Measurements from ENCODE around the gene SAMD4B.

Gene SAMD4B

DNA sequence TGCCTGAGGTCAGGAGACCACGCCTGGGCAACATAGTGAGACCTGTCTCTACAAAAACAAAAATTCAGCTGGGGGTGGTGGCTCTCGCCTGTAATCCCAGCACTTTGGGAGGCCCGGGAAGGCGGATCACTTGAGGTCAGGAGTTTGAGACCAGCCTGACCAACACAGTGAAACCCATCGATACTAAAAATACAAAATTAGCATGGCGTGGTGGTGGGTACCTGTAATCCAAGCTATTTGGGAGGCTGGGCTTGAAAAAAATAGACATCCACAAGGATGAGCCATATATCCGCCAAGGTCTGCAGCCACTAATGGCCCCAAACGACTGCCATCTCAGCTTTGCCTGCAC, 90.4 kb downstream of the SAMD4B start:
- Histone ChIP-seq H3K79me2 (peaks cover 22% of the 10 kb centered on the region), H3K9ac (no peak overlapping the region), H3K36me3 (ENCODE audit: control insufficient read depth, insufficient read depth, low read length) (no peaks in the 10 kb centered on the region), H3K27me3 (ENCODE audit: control insufficient read depth, insufficient read depth, low read length) (no peaks in the 10 kb centered on the region), H3K4me3 (ENCODE audit: low read depth, low read length) (no peak overlapping the region), H3K4me1 (peaks cover 8% of the 10 kb centered on the region), H3K4me2 (ENCODE audit: low read length) (no peak overlapping the region), H3K9me3 (ENCODE audit: control insufficient read depth, low read length) (no peaks in the 10 kb centered on the region), H3K27ac (no peak overlapping the region), H2AFZ (no peak overlapping the region)
- TF ChIP-seq, protein P1, sequence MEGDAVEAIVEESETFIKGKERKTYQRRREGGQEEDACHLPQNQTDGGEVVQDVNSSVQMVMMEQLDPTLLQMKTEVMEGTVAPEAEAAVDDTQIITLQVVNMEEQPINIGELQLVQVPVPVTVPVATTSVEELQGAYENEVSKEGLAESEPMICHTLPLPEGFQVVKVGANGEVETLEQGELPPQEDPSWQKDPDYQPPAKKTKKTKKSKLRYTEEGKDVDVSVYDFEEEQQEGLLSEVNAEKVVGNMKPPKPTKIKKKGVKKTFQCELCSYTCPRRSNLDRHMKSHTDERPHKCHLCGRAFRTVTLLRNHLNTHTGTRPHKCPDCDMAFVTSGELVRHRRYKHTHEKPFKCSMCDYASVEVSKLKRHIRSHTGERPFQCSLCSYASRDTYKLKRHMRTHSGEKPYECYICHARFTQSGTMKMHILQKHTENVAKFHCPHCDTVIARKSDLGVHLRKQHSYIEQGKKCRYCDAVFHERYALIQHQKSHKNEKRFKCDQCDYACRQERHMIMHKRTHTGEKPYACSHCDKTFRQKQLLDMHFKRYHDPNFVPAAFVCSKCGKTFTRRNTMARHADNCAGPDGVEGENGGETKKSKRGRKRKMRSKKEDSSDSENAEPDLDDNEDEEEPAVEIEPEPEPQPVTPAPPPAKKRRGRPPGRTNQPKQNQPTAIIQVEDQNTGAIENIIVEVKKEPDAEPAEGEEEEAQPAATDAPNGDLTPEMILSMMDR (IDR thresholded peaks at IDR 0.05), result no peak

DNA sequence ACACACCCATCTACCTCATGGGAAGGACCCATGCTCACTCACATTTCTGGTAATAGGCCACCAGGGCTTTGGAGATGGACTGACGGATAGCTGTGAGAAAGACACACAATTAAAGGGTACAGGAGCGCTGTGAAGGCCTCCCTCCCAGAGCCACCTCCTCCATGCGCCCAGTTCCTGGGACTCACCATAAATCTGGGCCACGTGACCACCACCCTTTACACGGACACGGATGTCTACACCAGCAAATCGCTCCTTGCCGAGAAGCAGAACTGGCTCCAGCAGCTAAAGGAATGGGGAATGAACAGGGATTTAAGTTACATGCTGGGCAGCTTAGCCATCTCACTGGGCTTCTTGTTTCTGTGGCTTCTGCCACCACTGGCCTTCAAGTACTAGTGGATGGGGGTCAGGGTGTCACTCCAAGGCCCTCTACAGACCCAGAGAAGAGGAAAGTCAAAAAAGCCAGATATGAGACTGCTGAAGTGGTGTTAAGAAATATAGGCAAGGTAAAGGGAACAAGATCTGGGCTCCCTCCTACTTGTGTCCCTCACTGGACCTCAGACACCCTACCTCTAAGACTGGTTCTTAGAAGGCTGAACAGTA, 91.4 kb downstream of the SAMD4B start:
- TF ChIP-seq, protein P1 (IDR thresholded peaks at IDR 0.05), result no peak
- no peak overlapping the region for H3K27ac ChIP-seq
- H3K4me3 ChIP-seq (ENCODE audit: low read depth, low read length), result no peak overlapping the region
- H3K36me3 ChIP-seq (ENCODE audit: control insufficient read depth, insufficient read depth, low read length), result no peaks in the 10 kb centered on the region
- peaks cover 22% of the 10 kb centered on the region for H3K79me2 ChIP-seq
- peaks cover 8% of the 10 kb centered on the region for H3K4me1 ChIP-seq
- no peaks in the 10 kb centered on the region for H3K27me3 ChIP-seq (ENCODE audit: control insufficient read depth, insufficient read depth, low read length)
- H3K4me2 ChIP-seq (ENCODE audit: low read length), result no peak overlapping the region
- no peak overlapping the region for H2AFZ ChIP-seq
- no peaks in the 10 kb centered on the region for H3K9me3 ChIP-seq (ENCODE audit: control insufficient read depth, low read length)
- H3K9ac ChIP-seq, result no peak overlapping the region

DNA sequence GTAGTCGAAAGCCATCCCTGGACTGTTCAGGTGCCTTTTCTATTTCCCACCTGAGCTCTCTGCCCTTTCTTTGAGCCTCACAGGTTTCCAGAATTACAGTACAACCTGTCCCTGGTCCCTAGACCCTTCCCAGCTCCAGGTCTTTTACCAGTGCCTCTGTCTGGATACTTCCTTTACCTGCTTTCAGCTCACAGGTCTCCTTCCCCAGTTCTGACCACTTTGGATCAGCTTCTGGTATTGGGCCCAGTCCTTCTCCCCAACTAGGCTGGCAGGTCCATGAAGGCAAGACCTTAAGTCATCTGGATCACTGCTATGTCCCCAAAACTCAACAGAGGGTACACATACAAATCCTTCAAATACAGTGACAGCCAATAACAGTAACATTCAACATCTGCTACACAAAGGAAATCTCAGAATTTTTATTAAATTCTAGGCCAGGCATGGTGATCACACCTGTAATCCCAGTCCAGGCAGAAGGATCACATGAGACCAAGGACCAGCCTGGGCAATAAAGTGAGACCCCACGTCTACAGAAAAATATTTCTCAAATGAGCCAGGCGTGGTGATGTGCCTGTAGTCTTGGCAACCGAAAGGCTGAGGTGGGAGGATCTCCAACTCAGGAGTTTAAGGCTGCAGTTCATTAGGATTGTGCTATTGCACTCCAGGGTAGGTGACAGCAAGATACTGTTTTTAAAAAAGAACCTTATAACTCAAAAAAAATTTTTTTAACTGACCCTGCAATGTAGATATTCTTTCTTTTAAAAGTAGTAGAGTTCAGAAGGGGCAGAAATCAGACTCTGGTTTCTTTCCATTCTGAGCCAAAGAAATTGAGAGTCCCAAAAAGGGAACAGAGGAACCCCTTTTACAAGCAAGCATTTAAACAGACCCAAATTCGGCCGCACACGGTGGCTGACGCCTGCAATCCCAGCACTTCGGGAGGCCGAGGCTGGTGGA, 92.2 kb downstream of the SAMD4B start:
- H3K9ac ChIP-seq, result no peak overlapping the region
- H3K4me3 ChIP-seq (ENCODE audit: low read depth, low read length), result peak overlapping the region; percentile 100
- TF ChIP-seq, protein P1 (IDR thresholded peaks at IDR 0.05), result no peak
- peak overlapping the region; percentile 97 for H3K4me2 ChIP-seq (ENCODE audit: low read length)
- no peaks in the 10 kb centered on the region for H3K27me3 ChIP-seq (ENCODE audit: control insufficient read depth, insufficient read depth, low read length)
- no peaks in the 10 kb centered on the region for H3K9me3 ChIP-seq (ENCODE audit: control insufficient read depth, low read length)
- H2AFZ ChIP-seq, result no peak overlapping the region
- H3K79me2 ChIP-seq, result peaks cover 22% of the 10 kb centered on the region
- H3K4me1 ChIP-seq, result peaks cover 8% of the 10 kb centered on the region
- H3K36me3 ChIP-seq (ENCODE audit: control insufficient read depth, insufficient read depth, low read length), result no peaks in the 10 kb centered on the region
- peak overlapping the region; percentile 1 for H3K27ac ChIP-seq
